NCI-H1092 (cell line): ENCODE results near the gene LARP4B.
"Not testable (repeated sequence)": the region's sequence is repeated elsewhere in the genome, so short reads cannot be mapped to it uniquely, and the experiment has no call there.

Experiments
- DNase-seq: peaks from one replicate; lab custom pipeline; 2025; lab: John Stamatoyannopoulos, UW

LARP4B gene

DNA sequence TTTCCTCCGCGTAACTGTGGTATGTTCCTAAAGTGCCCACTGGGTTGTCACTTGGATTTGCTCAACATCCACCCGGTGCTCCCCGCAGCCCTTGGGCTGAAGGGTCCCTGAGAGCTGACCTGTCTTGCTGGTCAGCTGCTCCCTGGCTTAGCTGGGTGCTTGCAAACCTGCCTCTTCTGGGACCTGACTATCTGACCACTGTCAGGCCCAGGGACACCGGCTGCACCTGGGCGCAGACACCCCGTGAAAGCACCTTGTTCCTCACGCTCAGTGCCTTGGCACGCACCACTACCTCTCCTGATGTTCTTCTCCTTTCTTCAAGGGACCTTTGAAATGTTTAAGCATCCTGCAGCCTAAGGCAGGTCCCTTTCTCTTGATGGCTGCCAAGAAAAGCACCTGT, 26.6 kb upstream of the LARP4B start:
- no peak for DNase-seq

DNA sequence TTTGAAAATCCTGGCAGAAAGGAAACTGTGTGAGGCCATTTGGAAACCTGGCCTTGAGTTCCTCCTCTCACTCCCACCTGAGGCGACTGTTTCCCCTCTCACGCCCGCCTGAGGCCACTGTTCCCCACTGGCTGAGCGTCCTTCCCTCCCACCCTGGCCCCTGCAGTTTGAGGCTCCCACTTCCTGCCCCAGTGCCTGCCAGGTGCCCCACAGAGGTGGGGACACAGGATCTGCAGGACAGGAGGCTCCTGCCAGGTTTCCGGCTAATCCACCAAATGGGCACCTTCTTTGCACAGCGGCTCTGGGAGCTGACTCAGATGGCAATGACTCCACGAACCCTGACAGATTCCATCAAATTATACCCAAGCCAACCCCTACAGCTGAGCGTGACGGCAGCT, 24.3 kb upstream of the LARP4B start:
- DNase-seq: no peak

DNA sequence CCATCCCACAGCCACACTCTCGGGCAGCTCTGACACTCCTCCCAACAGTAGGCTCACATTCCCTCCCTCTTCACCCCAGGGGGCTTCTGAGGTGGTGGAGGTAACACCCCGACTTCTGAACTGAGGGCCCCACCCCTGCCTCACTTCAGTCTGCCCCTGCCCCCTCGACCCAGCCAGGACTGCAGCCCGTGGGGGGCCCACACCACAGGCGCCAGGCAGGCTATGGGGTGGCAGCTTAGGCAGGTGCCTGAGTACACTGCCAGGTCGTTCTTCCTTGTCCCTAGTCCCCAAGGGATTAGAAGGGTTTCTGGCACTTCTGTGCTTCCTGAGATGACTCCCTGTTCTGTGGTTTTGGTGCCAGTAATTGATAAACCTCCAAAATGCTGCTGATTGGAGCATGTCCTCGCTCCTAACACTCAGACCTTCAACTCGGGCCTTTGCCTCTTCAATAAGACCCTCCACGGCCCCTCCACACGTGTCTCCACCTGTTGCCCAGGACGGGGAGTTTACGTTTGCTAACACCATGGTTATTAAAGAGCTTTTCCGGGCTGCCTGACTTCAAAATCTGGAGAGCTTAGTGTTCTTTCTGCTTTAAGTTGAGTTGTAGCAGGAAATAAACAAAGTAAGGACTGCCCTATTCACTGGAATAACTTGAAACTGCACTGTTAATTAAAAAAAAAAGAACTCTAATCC, 23.8 kb upstream of the LARP4B start:
- DNase-seq: no peak

DNA sequence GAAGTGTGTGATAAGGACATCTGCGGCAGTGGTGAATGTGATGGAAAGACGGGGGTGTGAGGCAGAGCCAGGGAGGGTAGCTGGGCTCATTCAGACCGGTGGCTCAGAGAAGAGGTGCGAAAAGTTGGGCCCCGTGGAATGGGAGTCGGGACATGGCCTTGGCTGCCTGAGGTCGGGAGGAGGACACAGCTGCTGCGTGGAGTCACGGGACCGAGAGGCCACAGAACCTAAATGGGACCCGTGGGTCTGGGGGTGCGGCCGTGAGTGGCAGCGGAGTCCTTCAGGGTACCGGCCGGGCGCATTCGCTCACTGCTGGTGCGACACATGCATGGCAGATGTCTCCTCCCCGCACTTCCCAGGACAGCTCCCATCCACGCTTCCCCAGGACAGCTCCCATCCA, 22.9 kb upstream of the LARP4B start:
- no peak for DNase-seq

DNA sequence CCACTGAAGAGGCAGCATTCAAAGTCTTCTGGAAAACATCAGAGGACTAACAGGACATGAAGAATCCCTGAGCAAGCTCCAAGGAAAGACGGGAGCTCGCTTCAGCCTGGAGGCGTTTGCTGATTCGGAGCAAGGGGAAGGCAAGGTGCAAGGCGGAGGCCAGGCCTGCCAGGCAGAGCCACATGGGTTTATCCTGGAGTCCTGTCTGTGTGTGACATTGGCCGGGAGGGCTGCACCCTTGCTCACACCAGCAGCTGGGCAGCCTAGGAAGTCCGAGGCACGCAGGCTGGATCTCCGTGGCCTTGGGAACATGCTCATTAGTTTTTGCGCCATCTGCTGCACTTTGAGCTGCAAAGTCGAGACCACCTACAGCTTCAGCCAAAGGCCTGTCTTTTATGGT, 22.3 kb upstream of the LARP4B start:
- no peak for DNase-seq

DNA sequence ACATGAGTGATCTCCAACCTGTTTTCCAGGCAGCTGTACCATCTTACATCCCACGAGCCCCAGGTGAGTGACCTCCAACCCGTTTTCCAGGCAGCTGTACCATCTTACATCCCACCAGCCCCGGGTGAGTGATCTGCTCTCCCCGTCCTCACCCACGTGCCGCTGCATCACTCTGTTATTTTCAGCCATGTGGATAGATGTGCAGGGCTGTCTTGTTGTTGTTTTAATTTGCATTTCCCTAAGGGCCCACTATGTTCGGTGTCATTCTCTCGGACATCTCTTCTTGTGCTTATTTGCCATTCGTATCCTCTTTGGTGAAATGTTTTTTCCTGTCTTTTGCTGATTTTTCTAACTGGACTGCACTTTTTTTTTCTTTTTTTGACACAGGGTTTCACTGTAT, 17.9 kb upstream of the LARP4B start:
- DNase-seq: no peak

DNA sequence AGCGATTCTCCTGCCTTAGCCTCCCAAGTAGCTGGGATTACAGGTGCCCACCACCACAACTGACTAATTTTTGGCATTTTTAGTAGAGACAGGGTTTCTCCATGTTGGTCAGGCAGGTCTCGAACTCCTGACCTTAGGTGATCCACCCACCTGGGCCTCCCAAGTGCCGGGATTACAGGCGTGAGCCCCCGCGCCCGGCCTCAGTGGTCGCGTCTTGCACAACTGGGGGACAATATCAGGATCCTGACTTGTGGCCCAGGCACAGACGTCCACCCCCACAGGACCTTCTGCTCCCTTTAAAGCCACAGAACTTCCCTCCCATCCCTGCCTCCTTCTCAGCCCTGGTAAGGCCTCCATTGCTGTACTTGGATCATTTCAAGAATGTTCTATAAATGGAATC, 16.8 kb upstream of the LARP4B start:
- DNase-seq: no peak

DNA sequence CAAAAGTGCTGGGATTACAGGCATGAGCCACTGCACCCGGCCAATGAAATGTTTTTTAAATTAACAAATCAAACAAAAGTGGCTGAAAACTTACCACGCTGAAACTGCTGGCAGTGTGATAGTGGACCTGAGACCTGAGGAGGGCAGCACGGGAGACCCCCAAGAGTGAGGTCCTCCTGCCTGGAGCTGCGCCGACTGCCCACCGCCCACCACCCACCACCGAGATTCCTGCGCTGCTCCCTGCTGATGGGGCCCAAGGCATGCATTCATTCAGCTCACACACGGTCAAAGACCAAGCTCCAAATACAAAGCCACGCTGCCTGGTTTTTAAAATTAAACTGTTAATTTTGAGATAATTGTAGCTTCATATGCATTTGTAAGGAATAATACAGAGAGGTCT, 16.4 kb upstream of the LARP4B start:
- no peak for DNase-seq

DNA sequence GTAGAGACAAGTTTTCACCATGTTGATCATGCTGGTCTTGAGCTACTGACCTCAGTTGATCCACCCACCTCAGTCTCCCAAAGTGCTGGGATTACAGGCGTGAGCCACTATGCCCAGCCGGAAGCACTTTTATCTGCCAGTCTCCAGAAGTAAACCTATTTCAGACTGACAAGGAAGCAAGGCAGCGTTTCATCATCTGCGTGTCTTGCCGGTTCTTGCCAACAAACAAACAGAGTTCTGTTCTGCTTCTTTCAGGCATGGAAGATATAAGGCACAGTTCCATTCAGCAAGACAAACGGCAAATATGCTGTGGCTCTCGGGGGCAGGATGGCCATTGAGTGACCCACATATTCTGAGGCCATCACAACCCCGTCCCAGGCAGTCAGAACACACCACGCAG, 15.5 kb upstream of the LARP4B start:
- no peak for DNase-seq

DNA sequence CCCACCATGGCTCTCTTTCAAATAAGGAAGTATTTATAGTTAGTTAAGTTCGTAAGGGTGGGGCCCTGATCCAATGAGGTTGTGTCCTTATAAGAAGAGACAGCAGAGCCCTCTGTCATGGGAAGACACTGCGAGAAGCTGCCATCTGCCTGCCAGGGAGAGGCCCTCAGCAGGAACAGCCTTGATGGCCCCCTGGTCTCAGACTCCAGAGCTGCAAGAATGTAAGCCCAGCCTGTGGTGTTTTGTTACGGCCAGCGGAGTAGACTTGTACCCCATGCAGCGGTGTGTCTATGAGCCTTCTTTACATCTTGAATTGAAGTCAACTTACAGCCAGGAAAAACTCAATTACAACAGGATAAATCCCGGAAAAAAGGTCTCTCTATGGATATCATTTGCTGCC, 14.3 kb upstream of the LARP4B start:
- DNase-seq: no peak

DNA sequence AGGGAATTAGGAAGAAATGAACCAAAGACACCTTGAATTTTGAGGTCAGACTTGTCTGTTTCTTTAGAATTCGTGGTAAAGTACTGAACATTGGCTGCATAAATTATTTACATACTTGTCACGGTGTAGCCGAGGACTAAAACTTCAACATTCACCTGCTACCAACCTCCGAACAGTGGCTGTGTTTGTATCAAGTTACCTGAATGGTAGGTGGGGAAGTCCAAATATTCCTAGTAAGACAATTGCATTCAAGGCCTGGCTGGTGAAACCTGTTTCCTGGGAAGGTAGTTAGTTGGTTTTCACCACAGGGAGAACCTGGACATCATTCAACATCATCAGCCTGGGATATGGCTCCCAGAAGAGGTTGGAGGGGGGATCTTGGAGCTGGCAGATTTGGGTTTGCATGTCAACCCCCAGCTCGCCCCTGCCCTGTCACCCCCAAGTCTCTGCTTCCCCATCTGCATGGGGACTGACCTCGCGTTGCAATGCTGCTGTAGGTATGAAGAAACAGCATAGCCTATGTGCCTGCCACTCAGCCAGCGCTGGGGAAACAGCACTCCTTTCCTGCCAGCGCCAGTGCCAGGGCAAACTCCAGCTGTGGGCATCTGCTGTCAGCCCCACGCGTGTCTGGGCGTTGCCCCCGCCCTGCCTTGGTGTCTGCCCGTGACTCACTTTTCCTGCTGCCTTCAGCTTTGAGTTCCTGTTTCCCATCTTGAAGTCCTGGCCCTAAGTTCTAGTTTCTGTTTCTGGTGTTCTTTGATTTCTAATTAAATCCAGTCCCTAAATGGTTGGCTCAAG, 12.7 kb upstream of the LARP4B start:
- DNase-seq: no peak

DNA sequence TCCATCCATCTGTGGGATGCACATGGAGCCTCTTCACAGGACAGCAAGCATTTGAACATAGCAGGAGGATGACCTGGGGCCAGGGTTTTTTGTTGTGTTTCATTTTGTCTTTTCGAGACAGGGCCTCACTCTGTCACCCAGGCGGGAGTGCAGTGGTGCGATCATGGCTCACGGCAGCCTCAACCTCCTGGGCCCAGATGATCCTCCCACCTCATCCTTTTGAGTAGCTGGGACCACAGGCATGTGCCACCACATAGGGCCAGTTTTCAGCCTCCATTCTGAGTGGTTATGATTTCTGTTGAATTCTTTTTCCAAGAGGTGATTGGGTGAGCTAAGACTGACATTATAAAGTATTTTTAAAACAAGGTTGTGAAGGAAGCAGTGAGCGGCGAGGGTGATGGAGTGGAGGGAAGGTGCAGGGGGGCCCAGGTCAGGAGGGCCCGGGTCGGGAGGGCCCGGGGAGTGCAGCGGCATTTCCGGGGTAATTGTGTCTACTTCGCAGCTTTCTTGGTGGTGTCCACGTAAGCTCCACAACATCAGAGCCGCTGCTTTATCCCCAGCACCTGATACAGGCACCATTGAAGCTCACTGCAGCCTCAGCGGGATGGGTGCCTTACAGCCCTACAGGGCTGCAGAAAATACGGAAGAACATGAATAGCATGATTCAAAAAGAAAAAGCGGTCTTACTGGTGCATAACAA, 12.0 kb upstream of the LARP4B start:
- DNase-seq: no peak

DNA sequence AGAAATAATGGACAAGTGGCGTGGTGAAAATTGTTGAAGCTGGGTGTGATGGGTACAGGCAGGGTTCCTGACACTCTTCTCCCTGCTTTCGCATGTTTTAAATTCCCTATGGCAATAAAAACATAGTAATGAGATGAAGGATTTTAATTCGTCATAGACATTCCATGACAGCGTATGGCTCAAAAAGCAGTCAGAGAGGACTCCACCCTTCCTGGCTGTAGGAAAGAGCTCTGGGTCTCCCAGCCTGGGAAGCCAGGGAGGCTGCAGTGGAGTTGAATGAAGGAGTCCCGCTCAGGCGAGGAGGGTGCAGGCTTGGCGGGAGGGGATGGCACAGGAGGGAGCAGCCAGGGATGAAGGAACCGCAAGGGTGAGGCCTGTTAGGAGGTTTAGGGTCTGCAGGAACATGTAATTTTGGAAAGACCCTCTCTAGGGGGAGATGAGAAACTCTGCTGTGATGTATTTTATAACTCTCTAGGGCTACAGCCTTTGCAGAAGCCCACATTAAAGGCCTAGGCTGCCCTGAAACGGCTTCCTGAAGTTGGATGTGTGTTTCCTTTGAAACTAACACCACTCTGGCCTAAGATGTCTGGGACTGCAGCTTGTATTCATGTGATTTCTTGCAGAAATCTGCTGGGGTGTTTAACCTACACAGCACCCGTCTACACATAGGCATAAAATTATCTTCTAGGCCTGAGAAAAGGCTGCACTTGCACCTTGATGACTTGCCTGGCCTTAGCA, 7.6 kb upstream of the LARP4B start:
- DNase-seq: no peak

DNA sequence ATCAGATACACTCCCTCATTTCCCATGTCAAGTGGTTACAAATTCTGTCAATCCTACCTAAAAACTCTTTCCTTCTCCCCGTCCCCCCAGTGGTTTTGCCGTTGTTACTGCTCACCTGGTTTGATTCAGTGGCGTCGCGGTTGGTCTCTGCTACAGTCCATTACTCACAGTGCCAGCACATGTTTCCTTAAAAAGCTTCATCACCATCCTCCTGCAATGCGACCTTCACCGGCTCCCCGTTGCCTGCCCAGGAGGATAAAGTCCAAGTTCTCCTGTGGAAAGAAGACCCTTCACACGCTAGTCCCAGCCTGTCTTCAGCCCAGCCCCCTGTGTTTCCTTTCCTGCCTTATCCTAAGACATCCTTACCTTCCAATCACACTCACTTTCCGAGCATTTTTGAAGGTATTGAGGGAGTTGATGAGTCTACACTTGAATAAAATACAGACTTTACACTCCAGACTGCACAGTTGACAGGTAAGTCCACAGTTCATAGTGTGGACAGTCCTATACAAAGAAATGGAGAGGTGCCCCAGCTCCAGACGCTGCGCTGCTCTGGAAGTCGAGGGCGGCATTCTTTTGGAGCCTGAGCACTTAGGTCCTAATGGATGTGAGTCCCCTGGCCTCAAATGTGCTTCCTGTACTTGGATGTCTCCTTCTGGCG, 3.4 kb upstream of the LARP4B start:
- DNase-seq: no peak

DNA sequence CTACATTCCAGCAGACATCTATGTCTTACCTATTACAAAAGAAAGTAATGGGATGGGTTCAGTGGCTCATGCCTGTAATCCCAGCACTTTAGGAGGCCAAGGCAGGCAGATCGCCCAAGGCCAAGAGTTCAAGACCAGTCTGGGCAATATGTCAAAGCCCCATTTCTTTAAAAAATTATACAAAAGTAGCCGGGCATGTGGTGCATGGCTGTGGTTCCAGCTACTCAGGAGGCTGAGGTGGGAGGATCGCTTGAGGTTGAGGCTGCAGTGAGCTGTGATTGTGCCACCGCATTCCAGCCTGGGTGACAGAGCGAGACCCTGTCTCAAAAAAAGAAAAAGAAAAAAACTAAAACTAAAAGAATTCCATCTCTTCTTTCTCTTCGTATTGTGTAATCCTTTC, 2.7 kb upstream of the LARP4B start:
- not testable (repeated sequence) for DNase-seq

DNA sequence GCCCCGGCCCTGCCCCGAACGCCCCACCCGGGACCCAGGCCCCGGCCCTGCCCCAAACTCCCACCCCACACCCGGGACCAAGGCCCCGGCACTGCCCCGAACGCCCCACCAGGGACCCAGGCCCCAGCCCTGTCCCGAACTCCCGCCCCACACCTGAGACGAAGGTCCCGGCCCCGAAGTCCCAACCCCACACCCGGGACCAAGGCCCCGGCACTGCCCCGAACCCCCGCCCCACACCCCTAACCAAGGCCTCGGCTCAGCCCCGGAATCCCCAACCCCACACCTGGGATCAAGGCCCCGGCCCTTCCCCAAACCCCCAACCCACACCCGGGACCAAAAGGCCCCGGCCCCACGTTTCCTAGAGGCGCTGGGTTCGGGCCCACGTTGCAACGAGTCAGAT, 1.1 kb upstream of the LARP4B start:
- no peak for DNase-seq

DNA sequence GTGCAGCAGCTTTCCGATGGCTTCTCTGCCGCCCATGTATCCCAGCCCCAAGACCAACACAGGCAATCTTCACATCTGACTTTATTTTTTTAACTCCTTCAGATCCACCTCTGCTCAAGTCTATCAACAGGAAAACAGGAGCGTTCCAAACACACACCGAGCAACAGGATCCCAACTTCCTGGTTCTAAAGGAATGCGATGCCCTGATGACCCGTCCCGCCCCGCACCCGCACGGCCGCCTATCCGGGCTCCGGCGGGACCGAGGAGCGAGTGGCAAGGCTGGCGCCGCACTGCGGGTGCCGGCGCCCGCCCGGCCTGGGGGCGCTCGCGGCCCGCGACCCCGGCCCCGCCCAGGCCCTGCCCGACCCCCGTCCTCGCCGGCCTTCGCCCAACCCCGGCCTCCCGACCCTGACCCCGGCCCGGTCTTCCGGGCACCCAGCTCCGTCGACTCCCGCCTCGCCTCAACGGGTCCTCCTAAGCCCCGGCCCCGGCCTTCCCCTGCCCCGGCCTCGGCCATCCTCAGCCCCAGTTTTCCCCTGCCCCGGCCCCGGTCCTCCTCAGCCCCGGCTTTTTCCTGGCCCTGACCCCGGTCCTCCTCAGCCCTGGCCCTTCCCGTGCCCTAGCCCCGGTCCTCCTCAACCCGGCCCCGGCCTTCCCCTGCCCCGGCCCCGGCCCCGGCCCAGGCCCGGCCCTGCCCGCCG, 730 bp downstream of the LARP4B start:
- DNase-seq: no peak

DNA sequence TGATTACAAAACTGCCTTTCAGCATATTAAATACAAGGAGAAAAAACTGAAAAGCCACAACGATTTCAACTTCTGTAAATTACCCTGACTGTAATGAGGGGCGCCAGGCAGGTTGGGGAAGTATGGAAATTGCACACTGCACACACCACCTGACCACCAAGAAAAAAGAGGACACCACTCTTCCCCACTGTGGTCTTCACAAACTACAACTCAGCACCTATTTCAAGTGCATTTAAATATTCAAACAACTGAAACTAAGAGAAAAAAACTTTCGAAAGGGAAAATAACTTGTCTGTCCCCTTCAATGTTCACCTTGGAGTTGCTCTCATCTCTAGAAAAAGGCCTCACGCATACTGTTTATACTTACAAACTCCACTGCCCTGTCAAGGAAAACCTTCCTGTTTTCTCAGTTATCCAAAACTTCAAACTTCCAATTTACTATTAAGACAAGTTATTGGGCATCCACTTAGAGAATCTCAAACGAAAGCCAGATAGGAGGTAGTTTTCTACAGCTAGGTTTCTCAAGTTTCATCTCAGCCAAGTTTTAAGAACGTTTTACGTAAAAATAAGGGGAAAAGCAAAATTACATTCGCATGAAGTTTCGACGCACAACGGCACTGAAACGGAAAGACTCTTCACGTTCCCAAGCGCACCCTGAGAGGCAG, 1.4 kb downstream of the LARP4B start:
- no peak for DNase-seq

DNA sequence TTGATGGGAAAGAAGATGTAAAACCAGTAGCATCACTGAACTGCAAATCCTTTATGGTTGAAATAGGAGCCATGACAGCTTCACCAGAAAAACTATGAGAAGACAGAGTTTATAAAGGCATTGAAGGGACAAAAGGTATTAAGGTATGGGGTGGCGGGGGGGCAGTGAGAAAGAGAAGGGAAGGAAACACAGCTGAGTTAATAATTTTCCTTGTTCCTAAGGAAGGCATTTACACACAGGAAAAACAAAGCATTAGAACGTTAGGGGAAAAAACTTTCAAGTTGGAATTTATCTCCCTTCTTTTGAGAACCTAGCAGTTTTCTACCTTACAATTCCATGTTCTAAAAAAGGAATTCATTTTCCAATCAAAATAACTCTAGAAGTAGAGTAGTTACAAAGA, 4.4 kb downstream of the LARP4B start:
- DNase-seq: no peak

DNA sequence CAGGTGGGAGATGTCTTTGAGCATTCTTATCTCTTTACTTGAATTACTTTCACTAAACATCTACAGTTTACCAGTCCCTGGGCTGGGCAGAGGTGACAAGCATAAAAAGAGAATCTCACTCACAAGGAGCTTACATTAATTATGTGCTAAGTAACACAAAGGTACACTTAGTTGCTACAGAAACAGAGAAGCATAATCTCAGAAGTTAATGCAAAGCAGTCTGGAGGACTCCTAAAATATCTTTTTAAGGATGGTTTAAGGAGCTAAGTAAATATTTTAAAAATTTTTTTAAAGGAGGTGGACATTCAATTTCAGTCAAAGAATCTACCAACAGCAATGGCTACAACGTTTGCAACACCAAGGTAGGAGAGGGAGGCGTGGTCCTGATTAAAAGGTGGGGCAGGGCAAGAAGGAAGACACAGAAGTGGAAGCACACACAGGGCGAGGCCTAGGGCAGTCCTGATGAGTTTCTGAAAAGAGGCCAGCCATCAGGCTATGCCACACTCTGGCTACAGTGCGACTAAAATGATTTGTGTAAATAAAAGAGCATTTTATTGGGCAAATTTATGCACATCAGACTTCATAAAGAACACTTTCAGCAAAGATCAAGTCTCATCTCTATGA, 5.3 kb downstream of the LARP4B start:
- DNase-seq: no peak

DNA sequence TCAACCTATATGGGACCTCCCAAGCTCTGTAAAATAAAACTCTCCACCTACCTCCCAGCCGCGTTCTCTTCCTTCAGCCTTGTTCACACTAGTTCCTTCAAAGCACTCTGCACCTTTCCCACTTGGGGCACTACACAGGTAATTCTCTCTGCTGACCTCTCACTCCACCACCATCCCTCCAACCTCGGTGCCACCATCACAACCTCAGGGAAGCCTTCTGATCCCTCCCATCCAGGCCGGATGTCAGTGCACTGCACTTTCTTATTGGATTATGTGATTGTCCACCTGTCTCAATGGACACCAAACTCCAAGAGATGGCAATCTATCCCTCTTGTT, 7.0 kb downstream of the LARP4B start:
- DNase-seq: no peak
